Left lobe of liver (tissue), 2 donors: ENCODE results near the gene SPTSSB. TPM values are rescaled to one million over a fixed set of nuclear protein-coding genes. Genes with fewer than 3 reads are reported as not detected.

Experiments
- ATAC-seq: fragments of 200-7000 bp; cut with Tn5 transposase; one replicate; pipeline ENCODE4 v1.9.1; 2020; ENCODE audit warnings: mild to moderate bottlenecking, moderate library complexity
- DNase-seq: peaks from one replicate; pipeline ENCODE4 v3.0.0-alpha.2; 2020; ENCODE audit warnings: low spot score
- total RNA-seq: library from RNA; stranded (reverse); gene quantifications from one replicate; pipeline ENCODE4 v1.2.1, GENCODE V29; 2021
- donor health status: DM: no; HTN: no; CAD: no; lungs with moderate emphysema.
- donor health status: DM: no; HTN: yes; CAD: no.

The SPTSSB gene
- total RNA-seq, 1 donor from 2014 or later = 0.18 TPM

DNA sequence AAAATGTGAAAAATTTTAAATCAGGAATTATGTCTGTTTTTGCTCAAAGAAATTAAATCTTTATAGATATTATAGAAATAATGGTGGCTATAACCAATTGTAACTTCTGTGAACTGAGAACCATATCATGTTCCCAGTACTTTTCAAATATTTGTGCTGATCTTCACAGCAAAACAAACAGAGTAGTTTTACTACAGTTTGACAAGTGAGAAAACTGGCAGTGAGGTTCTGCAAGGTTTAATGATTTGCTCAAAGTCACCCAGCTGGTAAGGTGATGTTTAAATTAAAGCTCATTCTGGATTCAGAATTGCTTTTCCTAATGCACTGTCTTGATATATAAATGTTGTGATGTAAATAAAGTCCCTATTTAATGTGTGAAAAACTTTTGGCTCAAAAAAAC is 22.0 kb upstream of the SPTSSB start:
- ATAC-seq (peak; percentile 71), DNase-seq (no peak)

DNA sequence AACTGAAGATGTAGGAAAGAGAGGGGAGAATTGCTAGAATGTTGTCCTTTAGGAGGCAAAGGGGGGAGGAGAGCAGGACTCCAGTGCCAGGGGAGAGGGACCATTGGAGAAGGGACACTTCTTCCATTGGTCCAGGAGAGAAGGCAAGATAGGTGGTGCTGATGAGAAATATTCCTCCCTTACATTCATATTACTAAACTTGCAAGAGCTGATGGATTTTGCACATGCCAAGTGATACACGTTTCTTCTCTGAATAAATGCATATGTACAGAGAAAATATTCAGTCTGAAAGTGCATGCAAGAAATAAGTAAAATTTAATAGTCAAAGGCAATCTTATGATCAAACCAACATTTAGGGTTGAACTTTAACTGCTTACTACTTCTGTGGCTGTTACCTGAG is 21.5 kb upstream of the SPTSSB start:
- DNase-seq (no peak), ATAC-seq (no peak)

DNA sequence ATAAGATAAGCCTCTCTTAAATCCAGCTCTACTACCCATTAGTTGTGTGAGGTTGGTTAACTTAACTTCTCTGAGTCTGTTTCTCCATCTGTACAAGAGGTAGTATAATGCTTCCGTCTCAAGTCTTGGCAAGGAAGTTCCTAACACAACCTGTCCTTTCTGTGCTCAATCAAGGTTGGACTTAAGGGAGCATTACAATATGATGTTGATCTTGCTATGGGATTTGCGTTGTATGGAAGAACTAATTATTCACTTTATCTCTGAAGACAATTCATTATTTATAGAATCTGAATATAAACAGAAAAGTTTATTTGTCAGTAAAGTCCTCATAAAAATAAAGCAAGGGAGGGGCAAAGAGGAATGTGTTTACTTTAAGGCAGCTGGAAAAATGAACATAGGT is 18.9 kb upstream of the SPTSSB start:
- ATAC-seq (no peak), DNase-seq (no peak)

DNA sequence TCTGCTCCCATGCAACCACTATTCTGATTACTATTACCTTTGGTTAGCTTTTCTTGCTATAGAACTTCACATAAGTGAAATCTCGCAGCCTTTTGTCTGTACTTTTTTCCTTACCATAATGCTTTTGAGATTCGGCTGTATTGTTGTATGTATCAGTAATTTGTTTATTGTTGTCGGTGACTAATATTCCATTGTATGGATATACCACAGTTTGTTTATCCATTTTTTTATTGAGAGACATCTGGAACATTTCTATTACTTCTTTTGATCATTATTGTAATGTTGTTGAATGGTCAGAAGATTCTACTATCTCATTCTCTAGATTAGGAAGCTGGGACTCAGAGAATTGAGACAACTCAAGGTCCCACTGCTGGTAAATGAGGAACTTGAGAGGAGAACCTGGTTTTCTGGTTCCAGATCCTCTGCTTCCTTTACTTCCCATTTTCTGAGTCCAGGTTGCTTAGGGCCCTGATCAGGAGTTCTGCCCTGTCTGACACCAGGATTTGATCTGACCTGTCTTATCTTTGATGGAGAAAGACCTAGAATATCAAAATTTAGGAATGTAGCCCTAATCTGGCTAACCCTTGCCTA is 18.2 kb upstream of the SPTSSB start:
- ATAC-seq = no peak

DNA sequence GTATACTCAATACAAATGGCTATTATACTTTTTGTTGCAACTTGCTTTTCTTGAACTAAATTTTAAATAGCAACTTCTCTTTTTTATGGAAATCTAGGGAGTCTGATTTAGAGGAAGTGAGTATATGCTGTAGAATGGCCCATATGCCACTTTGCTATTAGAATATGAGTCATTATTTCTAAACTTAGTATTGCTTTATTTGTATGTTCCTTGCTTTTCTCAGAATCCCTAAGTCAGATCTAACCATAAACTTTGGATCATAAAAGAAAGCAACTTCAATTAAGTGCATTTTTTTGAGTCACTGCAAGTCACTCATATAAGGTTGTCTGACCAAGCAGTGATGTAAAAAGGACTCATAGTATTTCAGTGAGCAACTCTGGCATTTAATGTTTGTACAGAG is 17.5 kb upstream of the SPTSSB start:
- no peak for DNase-seq
- ATAC-seq = no peak

More for the DNA sequence above, 18.2 kb upstream of the SPTSSB start:
- no peak for DNase-seq

DNA sequence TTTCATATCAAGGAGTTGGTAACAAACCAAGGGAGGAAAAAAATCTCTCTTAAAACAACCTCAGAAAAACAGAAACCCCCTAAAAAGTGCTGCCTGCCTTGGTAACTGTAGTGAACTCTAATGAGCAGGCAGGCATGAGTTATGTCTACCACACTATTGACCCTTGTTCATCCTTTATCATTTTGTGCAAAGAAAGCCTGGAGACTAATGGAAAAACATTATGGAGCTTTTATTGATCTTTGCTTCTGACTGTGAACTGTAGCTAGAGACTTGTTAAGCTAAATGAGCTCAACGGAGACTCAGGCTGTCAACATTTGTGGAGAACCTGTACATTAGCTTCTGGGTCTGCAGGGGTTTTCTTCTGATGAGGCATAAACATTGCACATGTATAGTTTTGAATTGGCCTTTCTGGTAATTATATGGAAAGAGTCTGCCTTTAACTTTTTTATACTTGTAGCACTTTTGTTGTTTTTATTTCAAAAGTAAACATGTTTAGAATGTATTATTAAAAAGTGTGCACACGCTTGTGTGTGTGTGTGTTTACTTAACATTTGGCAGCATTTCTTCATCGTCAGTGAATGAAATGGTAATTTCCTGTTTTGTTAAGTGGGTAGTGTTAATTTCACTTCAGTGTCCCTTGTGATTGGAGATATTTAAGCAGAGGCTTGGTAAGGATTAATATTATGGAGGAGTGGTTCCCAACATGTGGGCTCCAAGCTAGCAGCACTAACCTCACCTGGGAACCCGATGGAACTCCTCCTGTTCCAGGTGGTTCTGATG is 15.9 kb upstream of the SPTSSB start:
- no peak for DNase-seq
- peak; percentile 33 for ATAC-seq

DNA sequence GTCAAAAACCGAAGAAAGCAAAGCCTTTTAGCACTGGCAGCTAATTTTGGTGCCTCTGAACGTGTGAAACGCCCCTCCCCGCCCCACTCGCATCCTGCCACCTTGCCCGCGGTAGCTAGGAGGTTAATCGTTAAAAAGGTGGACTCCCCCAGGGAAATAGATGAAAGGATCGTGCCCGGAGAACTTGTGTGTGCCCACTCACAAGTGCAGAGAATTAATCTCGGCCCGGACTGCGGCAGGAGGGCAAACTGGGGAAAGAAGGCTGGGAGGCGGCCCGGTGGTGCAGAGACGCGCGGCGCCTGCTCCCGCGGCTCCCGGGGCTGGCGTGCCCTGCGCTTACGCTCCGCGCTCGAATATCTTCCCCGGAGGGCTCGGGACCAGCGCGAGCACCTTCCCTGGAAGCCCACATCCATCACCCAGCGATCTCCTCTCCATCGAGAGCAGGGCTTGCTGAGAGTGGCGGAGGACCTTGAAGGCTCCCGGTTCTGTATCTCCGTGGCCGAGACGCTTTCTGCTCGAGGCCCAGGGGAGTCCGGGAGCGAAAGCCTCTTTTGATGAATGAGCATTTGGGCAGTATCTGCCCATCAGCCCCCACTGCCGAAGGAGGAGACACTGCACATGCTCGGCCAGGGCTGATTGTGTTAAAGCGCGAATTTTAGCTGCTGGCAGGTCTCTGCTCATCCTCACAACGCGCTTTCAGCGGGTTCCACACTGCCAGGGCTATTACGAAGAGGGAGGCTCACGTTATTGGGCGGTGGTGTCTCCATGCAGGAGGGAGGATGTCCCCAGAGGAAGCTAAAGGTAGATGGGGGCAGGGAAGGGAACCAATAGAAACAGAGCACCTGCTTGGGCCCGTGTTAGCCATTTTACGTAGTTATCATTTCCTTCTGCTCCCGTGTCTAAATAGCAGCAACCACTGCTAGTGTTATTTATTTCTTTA is 1.3 kb upstream of the SPTSSB start:
- DNase-seq = no peak
- ATAC-seq = peak; percentile 63

DNA sequence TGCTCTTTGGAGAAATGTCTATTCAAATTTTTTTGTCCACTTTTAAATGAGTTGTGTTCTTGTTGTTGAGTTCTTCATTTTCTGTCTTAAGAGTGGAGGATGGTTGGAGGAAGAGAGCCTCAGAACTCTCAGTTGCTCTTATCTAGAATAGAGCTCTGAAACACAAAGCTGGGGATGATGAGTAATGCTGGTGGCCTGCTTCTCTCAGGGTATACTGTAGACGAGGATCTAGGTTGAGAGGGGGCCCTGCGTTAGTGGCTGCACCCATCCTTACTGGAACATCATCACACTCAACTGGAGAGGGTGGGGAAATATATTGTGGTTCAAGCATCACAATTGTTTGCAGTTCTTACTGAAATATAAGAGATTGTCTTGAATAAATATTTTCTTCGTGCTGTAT is 1.8 kb downstream of the SPTSSB start:
- ATAC-seq = no peak

DNA sequence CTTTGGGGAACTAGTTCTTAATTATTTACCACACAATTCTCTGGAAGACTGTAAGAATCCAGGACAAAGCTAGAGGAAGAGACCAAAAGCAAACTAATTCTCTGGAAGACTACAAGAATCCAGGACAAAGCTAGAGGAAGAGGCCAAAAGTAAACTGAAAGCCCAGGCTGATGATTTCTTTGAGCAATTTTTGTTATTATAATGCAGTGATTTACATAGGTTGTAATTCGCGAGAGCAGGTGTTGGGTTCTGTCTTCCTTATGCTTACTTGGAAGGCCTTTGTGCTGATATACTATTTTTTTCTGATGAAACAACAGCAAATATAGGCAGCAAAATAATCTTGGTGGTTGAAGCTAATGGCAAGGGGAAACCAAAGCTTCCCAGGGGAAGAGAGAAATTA is 5.2 kb downstream of the SPTSSB start:
- ATAC-seq = no peak
- no peak for DNase-seq

More for the DNA sequence above, 1.8 kb downstream of the SPTSSB start:
- no peak for DNase-seq

DNA sequence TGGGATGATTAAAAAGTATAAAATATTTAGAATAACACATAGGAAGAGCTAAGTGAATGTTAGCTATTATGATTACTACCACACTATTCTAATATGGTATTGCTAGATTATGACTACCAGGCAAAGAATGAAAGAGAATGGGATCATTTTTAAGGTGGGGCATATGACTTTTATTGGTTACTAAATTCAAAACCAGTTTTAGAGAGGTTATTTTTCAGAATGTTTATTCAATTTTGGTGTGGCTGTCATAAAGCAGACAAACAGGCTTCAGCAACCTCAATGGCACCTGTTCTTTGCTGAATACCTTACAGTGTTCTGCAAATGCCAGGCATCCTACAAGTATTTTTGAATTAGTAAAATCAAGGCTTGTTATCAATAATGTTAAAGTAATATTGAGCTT is 12.8 kb downstream of the SPTSSB start:
- ATAC-seq (no peak), DNase-seq (no peak)

DNA sequence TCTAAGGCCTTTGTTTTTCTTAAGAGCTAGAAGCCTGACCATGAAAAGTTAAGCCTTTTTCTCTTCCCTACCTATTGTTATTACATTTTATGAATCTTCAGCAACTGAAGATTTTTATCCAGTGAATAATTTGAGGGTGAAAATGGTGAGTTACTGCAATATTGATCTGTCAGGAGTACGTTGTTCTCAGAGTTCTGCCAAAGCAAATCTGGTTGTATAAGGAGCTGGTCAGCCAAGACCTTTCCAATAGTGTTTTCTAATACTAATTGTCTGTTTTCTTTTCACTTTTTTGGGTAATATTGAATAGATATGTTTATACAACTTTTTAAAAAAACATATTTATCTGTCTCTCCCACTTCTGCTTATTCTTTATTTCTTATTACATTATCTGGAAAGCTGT is 15.0 kb downstream of the SPTSSB start:
- ATAC-seq (peak; percentile 78), DNase-seq (no peak)

DNA sequence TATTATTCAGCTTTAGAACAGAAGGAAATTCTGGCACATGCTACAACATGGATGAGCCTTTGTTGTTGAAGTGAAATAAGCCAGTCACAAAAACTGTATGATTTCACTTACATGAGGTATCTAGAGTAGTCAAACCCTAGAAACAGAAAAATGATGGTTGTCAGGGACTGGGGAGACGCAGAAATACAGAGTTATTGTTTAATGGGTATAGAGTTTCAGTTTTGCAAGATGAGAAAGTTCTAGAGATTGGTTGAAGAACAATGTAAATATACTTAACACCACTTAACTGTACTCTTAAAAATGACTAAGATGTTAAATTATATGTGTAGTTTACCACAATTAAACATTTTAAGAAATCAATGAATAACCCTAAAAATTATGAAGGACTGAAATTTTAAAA is 15.8 kb downstream of the SPTSSB start:
- DNase-seq (no peak), ATAC-seq (no peak)

DNA sequence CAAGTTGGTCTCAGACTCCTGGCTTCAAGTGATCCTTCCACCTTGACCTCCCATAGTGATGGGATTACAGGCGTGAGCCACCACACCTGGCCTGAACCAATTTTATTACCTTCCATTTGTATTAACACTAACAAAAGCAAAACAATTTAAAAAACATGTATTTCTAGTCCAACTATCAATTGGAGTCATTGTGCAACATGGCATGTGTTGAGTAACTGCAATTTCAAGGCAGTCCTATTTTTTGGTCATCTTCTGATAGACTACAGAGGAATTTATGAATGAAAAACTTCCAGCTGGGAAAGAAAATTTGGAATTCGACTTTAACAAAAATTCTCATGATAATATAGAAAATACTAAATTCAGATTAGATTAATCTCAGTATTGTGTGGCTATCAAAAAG is 16.8 kb downstream of the SPTSSB start:
- DNase-seq (no peak), ATAC-seq (peak; percentile 52)

DNA sequence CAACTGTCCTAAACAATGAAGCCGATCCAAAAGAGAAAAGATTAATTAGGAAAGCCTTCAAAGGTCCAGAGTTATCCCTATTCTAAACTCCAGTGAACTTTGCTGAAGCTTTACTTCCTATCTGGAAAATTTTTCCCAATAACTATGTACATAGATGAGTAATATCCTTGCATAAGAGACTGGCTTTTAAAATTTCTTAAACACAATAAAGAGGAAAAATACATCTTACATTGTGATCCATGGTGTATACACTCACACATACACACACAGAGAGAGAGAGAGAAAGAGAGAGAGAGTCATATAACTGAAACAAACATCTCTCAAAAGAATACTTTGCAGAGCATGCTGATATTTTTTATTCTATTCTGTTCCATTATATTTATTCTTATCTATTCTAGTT is 20.0 kb downstream of the SPTSSB start:
- DNase-seq (no peak), ATAC-seq (no peak)

DNA sequence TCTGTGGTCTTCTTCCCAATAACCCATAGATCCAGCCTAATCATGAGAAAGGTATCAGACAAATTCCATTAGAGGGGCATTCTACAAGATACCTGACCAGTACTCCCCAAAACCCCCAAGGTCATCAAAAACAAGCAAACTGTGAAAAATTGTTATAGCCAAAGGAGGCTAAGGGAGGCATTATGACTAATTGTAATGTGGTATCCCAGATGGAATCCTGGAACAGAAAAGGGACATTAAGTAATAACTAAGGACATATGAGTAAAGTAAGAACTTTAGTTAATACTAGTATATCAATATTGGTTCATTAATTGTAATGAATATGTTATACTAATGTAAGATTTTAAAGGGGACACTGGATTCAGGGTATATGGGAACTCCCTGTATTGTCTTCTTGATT is 20.4 kb downstream of the SPTSSB start:
- ATAC-seq = no peak
- no peak for DNase-seq

DNA sequence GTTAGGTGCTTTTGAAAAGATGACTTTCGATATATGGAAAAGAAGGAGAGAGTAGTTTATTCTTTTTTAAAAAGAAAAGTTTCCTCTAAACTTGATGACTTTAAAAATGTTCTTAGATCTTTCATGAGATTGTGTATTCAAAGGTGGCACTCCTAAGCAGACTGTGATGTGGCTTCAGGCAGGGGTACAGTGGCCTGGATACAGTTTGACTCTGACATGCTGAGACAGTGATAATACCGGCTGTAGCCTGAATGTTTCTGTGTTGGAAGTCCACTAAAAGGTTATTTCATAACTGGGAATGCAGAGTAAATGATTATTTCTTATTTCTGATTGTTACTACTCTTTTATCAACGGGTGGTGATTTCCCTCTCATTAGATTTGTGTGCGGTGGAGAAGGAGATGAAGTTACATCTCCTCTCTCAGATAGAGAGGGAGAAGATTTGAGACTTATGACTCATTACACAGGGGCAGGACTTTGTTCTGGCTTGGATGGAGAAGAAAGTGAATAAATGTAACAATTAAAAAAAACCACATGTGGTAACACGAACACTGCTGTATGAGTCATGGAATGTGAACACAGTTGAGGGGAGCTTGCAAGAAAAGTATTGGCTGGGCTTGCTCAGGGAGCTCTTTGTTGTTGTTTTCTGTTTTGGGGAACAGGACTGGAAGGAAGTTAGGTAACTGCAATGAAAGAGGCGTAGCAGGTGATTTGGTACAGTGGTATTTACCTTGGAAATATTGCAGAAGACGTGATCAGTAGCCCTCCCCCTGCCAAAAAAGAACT is 21.6 kb downstream of the SPTSSB start:
- DNase-seq (no peak), ATAC-seq (no peak)

DNA sequence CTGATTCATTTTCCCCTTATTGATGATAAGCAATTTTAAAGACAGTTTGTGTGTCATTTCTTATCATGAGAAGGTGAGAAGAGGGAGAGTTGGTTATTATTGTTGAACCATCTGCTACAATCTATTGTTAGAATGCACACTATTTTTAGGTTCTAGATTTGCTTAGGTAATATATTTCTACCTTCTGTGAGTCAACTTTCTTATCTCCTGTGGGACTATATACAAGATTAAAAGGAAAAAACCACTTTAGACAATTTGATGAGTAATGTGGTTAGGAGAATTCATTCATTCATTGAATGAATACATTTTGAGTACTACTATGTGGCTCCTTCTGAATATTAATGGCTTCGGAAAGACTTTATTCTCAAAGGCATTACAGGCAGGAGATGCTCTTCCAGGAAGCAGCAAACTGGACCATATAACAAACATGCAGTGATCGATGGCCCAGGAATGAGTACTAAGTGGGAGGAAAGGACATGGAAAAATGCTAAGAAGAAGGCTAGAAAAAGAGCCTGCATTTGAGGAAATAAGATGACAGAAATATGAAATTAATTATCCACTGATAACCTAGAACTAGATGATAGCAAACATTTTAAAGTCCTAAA is 22.4 kb downstream of the SPTSSB start:
- DNase-seq (no peak), ATAC-seq (no peak)

DNA sequence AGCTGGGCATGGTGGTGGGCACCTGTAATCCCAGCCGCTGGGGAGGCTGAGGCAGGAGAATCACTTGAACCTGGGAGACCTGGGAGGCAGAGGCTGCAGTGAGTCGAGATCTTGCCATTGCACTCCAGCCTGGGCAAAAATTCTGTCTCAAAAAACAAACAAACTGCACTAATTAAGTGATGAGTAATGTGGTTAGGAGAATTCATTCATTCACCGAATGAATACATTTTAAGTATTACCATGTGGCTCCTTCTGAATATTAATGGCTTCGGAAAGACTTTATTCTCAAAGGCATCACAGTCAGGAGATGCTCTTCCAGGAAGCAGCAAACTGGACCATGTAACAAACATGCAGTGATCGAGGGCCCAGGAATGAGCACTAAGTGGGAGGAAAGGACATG is 23.6 kb downstream of the SPTSSB start:
- ATAC-seq (no peak), DNase-seq (no peak)

DNA sequence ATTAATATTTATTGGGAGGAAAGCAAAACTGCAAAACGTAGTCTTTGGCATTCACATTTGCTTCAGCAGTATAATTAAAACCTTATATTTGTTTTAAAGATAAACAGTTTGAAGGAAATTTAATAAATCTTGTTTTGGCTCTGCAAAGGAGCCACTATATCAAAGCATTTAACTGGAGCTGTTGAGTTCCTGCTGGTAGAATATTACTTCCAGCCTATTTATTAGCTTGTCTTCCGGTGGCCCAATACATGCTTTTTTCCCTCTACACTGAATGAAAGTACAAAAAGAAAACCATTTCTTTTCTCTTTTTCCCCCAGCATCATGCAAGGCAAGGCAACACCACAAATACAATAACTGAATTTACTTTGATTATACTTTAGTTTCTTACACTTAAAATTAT is 26.3 kb downstream of the SPTSSB start:
- DNase-seq (no peak), ATAC-seq (no peak)

DNA sequence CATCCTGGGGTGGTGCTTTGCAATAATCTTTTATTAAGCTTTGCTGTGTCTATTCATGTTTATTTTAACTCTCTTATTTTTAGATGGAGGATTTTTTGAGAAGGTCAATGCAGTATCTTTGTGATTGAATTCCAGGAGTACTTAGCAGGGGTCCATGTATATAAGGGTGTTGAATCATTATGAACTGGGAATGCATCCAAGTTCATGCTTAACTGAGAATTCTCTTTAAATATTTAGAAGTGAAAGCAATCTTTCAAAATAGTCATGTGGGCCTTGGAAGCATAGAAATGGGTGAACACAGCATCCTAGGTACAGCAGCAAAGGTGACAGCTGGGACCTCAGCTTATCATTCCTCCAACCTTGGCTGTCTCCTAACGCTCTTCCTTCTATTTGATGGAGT is 27.3 kb downstream of the SPTSSB start:
- DNase-seq = no peak
- no peak for ATAC-seq

DNA sequence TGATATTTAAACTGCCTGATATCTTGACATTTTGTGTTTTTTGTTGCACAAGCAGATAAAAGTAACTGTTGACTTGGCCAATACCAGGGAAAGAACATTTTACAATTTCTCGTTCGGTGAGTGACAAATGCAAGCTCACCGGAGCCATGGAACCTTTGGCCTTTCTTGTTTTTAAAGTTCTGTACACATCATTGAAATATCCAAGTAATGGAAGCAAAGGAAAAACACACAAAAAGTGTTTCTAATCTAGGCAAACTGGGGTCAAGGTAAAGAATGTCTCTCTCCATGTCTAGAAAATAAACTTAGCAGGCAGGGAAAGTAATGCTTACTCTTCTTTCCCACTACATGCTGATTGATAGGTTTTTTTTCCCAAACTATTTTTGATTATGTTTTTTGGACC is 27.8 kb downstream of the SPTSSB start:
- ATAC-seq = no peak
- no peak for DNase-seq
